NCI-H187 treated with DMSO at 0.1 percent for 48 hours (cell line): ENCODE results near the gene TGFBR3.

Experiments
- DNase-seq: peaks from one replicate; lab custom pipeline; 2025; lab: John Stamatoyannopoulos, UW

TGFBR3 gene

DNA sequence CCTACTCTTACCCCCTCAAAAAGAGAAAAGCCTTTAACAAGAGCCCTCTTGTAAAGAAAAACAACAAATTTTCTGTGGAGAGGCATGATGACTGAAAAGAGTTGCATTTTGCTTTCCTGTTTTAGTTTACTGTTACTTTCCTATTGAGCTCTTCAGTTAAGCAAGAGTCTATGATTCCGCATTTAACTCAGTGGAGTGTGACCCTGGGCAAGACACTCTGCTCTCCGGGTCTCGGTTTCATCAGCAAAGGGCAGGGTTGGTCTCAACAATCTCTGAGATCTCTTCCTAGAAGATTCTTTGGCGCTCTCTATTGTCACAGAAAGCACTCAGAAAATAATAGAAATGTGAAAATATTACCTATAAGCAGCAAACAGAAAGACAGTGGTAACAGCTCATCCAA is 175.7 kb downstream of the TGFBR3 start:
- no peak for DNase-seq

DNA sequence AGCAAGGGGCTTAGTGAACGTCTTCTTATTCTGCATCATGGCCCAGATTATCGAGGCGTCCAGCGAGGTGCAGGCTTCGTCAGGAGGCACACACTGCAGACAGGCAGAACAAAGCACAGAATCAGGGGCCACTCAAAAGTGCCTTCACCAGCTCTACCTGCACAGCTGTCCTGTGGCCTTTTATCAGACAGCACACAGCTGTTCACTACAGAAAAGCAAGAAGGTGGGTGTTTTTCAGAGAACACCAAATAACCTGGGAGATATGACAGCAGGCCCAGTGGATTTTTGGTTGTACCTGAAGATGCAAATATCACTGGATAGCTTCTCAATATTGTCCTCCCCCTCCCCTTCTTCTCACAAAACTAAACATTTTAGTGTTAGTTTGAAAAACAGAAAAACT is 177.3 kb downstream of the TGFBR3 start:
- DNase-seq: no peak

- DNase-seq: no peak
Measured at GRCh38 chr1:91707890-91708218, 178.1 kb downstream of the TGFBR3 start.

GRCh38 chr1:91707114-91707889 is 178.6 kb downstream of the TGFBR3 start:
- no peak for DNase-seq

DNA sequence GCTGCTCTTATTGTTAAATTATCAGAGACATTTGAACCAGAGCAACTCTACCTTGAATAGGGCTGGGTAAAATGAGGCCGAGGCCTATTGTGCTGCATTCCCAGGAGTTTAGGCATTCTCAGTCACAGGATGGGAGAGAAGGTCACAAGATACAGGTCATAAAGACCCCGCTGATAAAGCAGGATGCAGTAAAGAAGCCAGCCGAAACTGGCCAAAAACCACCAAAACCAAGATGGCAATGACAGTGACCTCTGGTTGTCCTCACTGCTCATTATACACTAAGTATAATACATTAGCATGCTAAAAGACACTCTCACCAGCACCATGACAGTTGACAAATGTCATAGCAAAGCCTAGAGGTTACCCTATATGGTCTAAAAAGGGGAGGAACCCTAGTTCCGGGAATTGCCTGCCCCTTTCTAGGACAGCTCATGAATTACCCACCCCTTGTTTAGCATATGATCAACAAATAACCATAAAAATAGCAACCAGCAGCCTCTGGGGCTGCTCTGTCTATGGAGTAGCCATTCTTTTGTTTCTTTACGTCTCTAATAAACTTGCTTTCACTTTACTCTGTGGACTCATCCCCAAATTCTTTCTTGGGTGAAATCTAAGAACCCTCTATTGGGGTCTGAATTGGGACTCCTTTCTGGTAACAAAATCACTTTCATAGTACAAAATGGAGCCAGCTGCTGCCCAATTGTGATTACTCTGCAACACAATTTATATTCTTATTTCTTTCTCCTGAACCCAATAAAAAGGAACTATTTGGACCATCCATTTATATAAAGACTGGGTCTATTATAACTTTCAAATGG is 179.6 kb downstream of the TGFBR3 start:
- DNase-seq: no peak

- no peak for DNase-seq
Measured at GRCh38 chr1:91704746-91705145, 181.2 kb downstream of the TGFBR3 start.

DNA sequence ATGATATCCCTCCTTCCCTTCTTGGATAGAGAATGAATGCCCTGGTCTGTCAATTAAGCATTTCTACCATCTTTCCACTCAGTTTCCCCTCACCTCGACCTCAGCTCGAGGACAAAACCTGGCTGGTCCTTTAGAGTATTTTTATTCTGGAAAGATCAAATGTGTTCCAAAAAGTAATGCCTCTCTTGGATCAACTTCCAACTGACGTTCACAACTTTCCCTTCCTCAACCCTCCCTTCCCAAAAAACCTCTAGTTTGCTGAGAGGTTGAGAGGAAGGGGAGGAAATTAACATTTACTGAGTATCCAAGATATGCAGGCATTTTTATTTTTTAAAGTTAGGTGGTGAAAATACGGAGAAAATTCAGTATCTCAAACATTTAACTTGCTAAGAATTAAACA is 182.9 kb downstream of the TGFBR3 start:
- no peak for DNase-seq

DNA sequence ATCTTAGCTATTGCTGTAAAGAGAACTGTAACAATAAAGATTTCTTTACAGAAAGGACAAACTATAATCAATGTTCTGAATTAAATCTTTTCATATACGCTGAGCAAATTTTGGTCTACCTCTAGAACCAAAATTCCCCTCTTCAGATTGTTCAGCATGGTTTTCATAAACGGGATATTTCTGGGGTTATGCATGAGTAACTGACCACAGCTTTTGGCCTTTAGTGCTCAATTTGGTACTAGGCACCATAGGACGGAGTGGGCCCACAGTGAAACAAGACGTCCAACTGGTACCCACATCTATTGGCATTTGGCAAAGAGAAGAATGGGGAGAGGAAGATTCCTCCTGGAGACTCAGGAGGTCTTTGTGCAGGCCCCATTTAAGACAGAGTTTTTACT is 184.5 kb downstream of the TGFBR3 start:
- DNase-seq: no peak

- no peak for DNase-seq
Measured at GRCh38 chr1:91700771-91701471, 185.0 kb downstream of the TGFBR3 start.

DNA sequence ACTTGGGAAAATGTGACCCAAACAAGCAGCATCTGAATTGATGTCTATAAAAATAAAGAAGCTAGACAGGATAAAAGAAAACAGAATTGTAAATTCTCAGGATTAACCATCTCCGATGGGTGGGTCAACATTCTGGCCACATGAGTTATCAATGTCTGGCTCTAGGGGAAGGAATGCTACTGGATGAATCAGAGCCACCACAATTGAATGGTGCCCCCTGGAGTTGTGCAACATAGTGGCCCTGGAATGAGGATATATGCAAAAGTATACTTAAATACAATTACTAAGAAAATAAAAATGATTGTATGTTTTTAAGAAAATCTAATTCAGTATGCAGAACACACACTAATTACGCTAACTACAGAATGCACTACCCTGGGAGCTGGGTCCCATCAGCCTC is 185.6 kb downstream of the TGFBR3 start:
- no peak for DNase-seq

DNA sequence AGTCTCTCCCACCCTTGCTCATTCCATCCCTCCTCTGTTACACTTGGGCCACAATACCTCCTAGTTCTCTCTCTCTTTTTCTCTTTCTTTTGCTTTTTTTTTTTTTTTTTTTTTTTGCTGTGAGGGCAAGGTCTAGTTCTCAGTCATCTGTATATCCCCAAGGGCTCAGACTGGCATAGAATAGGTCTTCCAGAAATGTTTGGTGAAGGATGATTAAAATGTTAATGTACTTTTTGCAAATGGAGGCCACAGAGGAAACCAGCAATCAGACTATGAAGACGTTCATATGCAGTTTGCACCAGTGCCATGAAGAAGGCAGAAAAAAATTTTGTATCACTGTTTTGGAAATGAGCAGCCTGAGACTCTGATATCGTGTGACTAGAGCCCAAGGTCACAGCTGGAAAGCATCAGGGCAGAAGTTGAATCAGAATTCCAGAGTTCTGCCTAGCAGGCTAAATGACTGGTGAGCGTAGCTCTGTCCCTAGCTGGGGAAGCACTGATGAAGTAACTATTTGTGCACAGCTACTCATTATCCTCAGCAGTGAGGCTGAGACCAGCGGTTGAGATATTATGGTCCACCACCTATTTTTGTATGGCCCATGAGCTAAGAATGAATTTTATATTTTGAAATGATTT is 186.5 kb downstream of the TGFBR3 start:
- DNase-seq: no peak

- DNase-seq: no peak
Measured at GRCh38 chr1:91697861-91698260, 188.1 kb downstream of the TGFBR3 start.

DNA sequence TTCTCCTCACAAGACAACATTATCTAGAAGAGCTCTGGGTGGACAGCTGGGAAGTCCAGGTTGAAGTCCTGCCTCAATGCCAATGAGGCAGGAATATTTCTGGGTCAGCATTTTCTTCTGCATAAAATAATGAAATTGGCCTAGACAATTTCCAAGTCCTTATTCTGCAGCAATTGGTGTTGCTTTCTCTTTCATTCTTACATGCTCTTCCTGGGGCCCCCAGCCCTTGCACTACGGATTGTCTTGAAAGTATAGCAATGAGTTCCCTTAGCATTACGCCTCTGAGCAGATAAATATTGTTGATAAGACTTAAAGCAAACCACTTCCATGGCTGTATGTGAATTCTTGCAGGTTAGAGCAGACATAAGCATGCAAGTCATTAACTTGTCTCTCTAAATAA is 188.5 kb downstream of the TGFBR3 start:
- DNase-seq: no peak

DNA sequence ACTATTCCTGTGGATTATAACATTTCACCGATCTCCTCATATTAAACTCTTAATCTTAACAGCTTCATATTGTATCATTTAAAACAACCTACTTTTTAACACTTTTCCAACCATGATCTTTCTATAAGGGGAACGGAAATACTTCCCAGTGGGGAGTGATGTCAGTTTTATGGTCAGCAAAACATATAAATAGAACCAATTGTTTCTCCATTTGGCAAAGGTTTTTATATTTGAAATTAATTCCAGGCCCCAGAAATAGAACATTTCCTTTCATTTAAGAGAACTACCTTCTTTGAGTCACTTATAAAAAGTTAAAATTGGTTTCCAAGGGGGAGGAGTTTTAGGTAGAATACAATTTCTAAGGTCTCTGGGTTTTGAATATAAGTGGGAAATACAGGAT is 189.6 kb downstream of the TGFBR3 start:
- DNase-seq: no peak

GRCh38 chr1:91693557-91693956 is 192.4 kb downstream of the TGFBR3 start:
- no peak for DNase-seq

GRCh38 chr1:91691525-91691924 is 194.4 kb downstream of the TGFBR3 start:
- no peak for DNase-seq

GRCh38 chr1:91689641-91690481 is 196.1 kb downstream of the TGFBR3 start:
- DNase-seq: no peak

GRCh38 chr1:91687452-91687851 is 198.5 kb downstream of the TGFBR3 start:
- DNase-seq: no peak

DNA sequence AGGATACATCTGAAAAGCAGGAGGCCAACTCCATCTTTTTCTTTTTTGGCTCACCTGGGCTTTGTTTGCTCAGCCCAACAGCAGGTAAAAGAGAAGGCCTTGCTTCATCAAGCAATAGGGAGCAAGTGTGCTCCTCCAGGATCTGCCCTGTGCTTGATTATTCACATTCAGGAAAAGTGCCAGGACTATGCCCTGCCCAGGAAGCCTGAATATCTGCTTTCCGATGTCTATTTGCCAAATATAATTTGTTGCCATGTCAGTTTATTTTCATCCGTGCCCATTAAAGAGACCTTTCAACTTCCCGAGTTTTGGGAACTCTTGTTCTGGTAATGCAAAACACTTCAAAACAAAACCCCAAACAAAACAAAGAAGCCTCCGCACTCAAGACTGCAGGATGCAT is 200.0 kb downstream of the TGFBR3 start:
- DNase-seq: no peak

DNA sequence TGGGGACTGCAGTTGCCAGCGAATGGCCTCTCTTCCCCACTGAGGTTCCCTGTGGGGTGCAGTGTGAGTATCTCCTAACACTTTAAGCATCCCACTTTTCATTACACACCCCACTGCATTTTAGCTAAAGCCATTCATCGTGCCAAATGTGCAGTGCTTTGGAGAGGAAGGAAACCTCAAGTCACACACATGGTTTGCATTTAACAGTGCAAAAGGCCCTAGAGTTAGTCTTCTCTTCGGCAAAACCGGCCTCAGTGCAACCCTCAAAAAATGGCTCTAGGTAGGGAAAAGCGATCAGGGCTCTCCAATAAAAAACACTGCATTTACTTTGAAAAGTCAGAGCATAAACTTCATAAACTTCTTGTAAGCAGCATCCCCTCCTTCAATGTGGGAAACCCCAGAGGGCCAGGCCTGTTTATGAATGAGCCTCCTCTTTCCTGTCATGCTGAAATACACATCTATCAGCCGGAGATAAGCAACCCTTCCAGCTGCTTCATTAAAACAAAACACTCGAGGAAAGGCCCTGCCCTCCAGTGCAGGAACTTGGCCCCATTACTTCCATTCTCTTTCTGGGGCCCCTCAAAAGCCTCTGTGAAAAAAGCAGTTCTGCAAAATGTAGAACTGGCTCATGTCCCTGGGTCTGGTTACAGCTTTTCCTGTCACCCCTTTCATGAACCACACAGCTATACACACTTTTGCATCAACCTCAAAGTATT is 201.3 kb downstream of the TGFBR3 start:
- DNase-seq: no peak

GRCh38 chr1:91683598-91683951 is 202.4 kb downstream of the TGFBR3 start:
- no peak for DNase-seq
